HG03060 (cell line): ENCODE measurements around the gene VMA21.

Source experiments
- ATAC-seq: cut with Tn5 transposase; IDR thresholded peaks from one replicate; pipeline ENCODE4 v1.9.1; 2021; ENCODE audit warnings: low read depth, moderate number of reproducible peaks; ENCODE audit not compliant: unreplicated experiment

VMA21 gene, protein sequence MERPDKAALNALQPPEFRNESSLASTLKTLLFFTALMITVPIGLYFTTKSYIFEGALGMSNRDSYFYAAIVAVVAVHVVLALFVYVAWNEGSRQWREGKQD

DNA sequence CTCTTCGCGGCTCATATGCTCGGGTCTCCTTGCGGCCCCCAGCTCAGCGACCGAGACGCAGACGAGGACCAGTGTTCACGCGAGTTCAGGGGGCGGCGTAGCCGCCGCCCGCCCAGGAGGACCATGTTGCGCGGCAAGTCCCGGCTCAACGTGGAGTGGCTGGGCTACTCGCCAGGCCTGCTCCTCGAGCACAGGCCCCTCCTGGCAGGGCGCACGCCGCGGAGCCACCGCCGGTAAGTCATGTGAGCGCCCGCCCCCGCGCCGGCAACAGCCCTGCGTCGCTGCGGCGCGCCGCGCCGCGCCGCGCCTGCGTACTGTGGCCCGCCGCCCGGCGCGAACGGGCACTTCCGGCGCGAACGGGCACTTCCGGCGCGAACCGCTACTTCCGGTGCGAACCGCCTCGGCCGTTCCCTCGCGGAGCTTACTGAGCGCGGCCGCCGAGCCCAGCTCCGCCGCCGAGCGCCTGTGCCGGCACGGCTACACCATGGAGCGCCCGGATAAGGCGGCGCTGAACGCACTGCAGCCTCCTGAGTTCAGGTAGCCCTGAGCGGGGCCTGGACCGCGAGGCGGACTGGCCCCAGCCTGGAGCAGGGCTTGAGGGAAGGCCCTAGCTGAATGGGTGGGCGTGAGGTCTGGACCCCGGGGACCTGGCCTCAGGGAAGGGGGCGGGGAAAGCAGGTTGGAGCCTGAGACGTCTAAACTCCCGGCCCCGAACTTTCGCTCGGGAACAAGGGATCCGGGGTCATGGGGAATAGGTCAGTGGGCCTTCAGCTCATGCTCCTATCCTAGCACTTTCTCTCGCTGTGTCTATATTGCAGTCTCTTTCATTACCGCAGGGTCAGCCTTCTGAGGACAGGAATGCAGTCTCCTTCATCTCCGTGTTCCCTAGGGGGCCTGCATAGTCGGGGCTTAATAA lies at the start of gene VMA21:
TSS of gene VMA21 (plus strand) at position 382 of the 916 bp plus-strand sequence. CDS start at position 485, 103 bp downstream.
- ATAC-seq = peak; percentile 46

DNA sequence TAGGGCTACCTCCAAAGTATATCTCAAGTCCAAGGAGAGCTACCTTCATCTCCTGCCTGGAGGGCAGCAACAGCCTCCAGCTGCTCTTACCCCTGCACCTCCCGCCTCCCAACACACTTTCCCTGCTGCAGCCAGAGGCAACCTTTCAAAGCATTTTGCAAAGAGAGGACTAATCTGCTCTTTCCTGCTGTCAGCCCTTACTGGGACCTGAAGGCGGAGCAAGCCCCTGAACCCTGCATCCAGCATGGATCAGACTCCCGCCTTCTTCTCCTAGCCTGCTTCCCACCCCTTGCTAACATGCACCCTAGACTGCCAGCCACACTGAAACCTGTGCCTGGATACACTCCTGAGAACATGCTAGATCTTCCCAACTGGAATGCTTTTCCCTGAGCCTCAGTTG lies 37.7 kb upstream of the VMA21 start:
- no peak for ATAC-seq

DNA sequence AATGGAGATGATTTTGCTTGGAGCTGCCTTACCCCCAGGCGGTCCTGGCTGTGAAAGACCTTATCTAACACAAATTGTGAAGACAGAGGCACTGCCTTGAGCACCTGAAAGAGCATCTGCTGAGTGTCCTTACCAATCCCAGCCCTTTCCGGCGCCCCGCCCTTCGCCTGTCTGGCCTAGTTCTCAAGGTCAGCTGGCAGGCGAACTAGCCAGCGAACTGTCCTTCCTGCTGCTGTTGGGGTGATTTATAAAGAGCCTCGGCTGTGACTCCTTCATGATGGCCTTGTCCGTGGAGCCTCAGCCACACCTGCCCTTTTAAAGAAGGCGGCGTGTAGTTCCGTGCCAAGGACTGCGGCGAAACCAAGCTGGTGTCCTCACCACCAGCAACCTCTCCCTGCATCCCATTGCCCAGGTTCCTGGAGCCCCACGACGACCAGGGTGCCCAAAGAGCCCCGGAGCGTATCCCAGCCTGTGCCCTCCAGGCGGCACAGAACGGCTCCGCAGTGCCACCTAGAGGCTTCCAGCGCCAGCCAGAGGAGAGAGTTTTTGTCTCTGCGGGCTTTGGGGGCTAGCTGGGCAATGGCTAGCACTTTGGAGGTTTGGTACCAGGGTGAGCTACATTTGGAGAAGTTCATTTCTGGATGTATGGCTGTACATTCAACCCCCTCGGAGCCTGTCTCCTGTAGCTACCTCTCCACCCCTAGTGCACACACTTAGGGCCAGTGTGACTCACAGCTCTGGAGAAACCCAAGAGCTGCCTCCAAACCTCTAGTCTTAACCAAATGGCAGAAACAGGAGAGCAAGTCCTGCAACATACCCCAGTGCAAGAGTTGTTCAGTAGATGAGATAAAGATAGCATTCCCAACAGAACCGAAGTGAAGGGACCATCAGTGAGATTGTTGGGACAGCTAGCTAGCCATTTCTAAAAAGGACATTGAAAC lies 36.8 kb upstream of the VMA21 start:
- ATAC-seq = no peak

DNA sequence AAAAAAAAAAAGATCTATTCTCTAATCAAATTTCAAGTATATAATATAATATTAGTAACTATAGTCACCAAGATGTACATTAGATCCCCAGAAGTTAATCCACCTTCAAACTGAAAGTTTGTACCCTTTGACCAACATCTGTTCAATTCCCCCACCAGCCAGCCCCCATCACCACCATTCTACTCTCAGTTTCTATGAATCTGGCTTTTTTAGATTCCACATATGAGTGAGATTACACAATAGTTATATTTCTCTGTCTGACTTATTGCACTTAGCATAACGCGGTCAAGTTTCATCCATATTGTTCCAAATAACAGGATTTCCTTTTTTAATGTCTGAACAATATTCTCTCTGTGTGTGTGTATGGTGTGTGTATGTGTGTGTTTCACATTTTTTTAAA lies 33.7 kb upstream of the VMA21 start:
- ATAC-seq = no peak

DNA sequence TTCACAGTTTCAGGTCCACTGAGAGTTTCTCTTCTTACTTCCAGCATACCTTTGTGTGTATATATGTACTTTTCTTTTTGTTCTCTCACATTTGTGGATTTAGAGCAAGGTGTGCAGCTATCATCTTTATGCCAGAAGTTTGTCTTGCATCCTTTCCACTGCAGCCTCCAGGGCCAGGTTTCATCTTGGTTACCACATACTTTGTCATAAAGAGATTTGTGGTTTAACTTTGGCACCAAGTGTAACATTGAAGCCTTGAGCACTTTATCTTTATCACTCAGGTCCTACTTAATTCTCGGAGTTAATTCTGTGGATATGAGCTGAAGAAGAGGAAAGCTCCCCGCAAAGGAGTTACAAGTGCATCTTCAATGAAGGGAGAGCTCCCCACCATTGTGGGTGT lies 31.4 kb upstream of the VMA21 start:
- no peak for ATAC-seq

DNA sequence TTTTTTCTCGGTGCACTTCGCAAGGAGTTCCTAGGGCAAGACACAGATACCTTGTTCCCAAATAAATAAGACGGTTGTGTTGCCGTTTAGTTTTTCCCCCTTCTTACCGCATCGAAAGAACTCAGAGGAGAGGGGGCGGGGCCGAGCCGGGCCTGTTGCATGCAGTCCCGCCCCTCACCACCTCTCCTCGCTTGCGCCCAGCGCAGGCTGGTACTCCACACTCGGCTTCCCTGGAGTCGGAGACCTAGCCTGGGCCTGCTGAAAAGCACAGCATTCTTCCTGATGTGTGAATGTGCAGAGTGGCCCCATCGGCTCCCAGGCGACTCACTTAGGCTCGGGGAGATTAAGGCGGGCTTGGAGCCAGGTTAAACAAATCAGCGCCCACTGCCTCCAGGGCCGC lies 26.1 kb upstream of the VMA21 start:
- ATAC-seq = no peak

DNA sequence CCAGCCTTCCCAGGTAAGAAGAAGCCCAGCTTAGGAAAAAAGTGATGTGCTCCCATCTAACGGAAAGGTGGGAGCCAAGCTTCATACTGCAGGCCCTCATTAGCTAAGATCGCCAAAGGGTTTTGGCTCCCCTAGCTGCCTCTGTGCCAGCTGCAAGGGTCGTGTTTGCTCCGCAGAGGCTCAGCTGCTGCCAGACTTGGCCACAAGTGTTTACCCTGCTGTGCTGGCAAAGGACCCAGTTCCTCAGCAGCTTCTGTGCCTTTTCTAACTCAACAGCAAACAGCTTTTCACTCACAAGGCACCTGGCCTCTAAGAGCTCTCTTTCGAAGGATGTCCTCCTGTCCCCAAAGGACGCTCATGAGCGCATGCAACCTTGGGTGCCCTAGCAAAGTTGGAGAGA lies 12.2 kb upstream of the VMA21 start:
- ATAC-seq = no peak

DNA sequence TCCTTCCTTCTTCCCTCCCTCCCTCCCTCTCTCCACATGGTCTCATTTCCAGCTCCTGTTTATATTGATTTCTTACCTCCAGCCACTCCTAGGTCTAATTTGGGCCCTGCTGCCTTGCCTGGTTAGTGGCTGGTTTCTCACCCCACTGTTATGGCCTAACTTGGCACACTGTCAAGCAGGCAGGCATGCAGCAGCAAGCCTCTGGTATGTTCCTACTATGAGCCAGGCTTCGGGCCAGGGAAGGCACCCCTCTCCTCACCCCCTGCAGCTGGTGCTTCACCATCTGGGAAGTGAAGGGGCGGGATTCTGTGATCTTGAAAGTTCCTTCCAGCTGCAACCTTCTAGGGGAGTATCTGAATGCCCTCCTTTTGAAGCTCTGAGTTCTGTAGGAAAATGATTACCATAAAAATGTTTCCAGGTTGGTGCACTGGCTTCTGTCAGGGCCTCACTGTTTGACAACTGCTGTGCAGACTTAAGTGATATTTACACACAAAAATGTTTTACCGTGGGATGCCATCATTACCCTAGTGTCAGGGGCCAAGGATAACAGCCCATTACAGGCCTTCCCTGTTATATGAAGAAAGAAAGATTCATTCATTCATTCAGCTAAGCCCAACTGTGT lies 10.1 kb upstream of the VMA21 start:
- no peak for ATAC-seq

DNA sequence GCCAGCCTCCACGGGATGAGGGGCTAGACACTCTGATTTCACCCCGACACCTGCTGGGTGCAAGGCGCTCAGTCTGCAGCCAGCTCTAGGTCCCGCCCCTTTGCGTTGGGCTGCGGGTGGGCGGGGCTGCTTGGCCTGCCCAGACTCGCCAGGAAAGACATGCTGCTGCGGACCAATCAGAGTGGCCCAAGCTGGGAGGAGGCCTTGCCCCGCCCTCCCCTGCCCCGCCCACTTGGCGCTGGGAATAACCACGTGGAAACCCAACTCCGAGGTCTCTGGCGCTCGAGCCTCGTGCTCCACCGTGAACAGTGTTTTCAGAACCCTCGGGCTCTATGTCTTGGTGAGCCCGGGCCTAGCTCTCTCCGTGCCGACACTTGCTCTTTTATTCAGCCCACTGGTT lies 5.3 kb upstream of the VMA21 start:
- ATAC-seq = no peak

DNA sequence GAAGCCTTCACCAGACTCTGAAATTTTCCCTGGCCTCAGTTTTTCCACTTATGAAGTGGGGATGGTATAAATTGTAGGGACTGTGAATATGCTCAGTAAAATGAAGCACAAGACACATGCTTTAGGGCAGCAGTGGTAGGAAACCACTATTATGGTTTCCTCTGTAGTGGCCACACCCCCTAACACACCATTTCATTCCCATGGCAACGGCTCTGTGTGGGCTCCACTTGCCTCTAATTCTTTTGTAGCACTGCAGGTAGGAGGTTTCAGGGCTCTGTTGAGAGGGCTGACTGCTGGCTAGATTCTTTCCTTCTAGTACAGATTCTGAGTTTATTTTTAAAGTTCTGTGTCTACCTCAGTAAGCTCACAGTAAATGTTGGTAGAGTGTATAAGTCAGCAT lies 3.5 kb upstream of the VMA21 start:
- peak; percentile 32 for ATAC-seq

DNA sequence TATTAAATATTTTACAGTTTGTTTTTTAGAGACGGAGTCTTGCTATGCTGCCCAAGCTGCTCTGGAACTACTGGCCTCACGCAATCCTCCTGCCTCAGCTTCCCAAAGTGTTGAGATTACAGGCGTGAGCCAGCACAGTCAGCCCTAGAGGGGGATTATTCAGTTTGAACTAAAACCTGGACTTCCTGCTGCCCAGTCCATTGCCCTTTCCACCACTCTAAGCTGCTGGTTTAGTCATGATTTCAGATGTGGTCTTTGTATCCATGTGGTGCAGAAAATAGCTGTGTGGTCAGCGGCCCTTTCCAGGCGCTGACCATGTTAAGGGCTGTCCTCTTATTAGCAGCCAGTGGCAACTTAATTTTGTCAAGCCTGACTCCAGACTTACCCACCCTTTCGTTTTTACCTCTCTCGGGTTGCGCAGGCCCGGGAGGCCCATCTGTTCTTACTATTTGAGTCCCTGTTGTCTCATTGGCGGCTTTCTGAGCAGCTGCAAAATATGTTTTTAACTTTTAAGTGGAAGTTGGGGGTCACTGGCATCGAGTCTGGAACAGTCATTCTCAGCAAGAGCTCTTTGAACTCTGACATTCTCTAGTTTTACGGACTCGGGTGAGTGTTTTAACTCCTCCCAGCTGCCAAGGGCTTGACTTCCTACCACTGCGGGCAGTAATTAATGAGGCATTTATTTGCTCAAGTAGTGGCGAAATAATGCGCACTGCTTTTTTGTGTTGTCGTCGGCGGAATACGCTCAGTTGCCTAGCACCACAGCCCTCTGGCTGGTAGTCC lies 773 bp upstream of the VMA21 start:
- peak; percentile 3 for ATAC-seq

DNA sequence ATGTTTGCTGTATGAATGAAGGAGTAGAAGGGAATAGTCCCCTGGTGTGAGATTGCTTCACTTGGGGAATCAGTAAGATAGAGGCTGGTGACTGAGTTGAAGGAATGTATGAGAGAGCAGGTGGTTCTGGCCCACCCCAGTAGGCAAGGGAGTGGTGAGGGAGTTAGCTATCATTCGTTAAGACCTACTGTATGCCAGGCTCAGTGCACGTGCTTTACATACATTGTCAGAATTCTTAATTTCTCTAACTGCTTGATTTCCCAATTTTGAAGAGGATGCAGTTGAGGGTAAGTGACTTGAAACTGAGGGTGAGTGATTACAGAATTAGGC lies 700 bp downstream of the VMA21 start:
- ATAC-seq = no peak

DNA sequence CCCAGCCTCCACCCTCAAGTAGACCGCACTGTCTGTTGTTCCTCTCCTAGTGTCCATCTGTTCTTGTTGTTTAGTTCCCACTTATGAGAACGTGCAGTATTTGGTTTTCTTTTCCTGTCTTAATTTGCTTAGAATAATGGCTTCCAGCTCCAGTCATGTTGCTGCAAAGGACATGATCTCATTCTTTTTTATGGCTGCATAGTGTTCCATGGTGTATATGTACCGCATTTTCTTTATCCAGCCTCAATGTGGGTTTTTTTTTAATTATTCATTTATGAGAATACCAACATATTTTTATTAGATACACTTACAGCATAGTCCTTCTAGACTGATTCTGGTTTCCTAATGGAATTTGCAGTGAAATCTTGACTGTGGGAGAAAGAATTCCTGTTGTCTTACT lies 1.3 kb downstream of the VMA21 start:
- no peak for ATAC-seq

DNA sequence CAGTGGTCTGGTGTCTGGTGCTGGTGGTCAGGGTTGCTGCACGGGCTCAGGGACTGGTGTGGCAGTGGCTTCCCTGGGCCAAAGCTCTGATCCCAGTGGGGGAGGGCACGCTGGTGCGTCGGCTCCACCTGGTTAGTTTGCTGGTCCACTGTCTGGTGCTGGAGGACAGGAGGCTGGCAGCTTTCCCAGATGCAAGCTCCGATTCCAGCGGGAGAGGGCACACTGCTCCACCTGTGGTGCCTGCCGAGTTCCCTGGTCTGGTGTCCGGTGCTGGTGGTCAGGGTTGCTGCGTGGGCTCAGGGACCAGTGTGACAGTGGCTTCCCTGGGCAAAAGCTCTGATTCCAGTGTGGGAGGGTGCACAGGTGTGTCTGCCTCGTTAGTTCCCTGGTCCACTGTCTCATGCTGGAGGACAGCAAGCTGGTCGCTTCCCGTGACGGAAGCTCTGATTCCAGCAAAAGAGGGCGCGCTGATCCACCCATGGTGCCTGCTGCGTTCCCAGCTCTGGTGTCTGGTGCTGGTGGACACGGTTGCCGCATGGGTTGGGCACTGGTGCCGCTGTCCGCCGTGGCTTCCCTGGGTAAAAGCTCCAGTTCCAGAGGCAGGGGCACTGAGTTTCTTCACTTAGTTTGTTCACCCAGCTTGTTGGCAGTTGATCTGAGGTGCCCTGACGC lies 5.8 kb downstream of the VMA21 start:
- ATAC-seq = no peak

DNA sequence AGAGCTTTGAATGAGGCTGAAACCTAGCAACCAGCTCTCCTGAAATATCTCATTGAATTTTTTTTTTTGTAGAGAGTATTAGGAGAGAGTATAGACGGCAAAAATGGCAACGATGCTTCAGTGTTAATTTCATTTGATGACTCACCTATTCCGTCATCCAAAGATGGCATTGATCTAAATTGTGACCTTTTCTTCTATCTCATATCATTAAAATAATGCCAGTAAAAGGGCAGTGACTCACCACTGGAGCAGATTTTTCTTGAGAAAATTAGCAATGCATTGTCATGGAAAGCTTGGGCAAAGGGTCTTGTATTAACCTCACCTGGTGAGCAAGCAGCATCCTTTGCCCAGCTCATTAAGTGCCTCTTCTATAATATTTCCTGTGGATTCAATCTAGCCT lies 19.6 kb downstream of the VMA21 start:
- no peak for ATAC-seq

DNA sequence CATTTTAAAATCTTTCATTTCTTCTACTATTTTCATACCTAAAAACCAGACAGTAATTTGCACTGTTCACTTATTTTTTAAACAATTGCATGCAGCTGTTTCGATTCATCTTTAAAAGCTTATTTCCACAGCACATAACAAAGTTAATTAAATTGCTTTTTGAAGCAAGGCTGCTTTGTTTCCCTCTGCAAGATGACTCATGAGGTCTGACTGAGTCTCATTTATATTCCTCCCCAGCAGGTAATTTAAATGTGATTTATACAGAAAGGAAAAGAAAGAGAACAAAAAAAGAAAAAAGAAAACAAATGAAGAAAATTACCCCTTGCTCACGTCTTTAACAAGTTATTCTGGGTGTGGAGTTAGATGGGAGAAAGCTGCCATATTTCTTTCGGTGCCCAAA lies 22.8 kb downstream of the VMA21 start:
- no peak for ATAC-seq

DNA sequence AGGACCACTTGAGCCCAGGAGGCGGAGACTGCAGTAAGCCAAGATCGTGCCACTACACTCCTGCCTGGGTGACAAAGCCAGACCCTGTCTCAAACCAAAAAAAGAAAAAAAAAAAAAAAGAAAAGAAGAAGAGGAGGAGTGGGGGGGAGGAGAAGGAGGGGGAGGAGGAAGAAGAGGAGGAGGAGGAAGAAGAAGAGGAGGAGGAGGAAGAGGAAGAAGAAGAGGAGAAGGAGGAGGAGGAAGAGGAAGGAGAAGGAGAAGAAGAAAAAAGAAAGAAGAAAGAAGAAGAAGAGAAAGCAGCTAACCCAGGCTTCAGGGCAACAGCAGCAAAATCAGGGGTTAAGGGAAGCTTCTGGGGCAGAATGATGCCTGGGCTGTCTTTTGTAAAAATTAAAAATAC lies 27.5 kb downstream of the VMA21 start:
- no peak for ATAC-seq

DNA sequence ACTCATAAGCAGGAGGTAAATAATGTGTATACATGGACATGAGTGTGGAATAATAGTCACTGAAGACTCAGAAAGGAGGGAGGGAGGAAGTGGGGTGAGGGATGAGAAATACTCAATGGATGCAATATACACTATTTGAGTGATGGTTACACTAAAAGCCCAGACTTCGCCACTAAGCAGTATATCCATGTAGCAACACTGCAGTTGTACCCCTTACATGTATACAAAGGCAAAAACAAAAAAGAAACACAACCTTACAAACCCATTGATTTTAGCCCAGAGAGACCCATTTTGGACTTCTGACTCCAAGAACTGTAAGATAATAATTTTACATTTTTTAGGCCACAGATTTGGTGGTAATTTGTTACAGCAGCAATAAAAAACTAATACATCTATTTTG lies 51.5 kb downstream of the VMA21 start:
- ATAC-seq = no peak

DNA sequence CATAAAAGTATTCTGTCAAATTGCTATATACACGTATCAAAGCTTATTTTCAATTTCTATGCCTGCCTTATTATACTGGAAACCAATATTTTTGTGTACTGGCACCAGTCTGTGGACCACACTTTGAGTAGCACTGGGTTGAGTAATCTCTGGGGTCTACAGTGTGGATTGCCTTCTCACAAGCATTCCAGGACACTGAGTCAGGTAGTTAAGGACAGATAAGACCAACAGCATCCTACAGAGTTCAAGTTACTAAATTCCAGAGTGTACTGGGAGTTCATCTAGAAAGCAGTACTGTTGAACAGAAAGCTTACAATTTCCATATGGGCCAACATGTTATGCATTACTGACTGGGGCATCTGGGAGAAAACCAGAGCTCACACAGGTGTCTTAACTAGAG lies 61.8 kb downstream of the VMA21 start:
- no peak for ATAC-seq
